IMR-90 (cell line): ENCODE measurements around the gene TBC1D3B. TPM values are rescaled to one million over a fixed set of nuclear protein-coding genes. Genes with fewer than 3 reads are reported as not detected.

Experiments
- ATAC-seq: fragments of 200-7000 bp; cut with Tn5 transposase; 2 replicates; pipeline ENCODE4 v1.9.1; 2020; ENCODE audit warnings: low read depth, mild to moderate bottlenecking, moderate library complexity
- BruUV-seq: library from RNA; stranded (reverse); fragments of 400-500 nt; replicated peaks from 2 replicates; lab custom pipeline; 2021; lab: Mats Ljungman, UMichigan
- CTCF ChIA-PET: fragments of 300-600 bp; formaldehyde crosslinking; extraction: SDS; loops from one replicate; lab custom pipeline; 2021; ENCODE audit warnings: antibody characterized with exemption; lab: Yijun Ruan, JAX
- POLR2A ChIA-PET: fragments of 300-600 bp; sonication (Branson Sonifier 250); formaldehyde crosslinking; loops from one replicate; lab custom pipeline; 2022; ENCODE audit warnings: antibody characterized with exemption; ENCODE audit not compliant: unreplicated experiment; lab: Charles Lee
- DNase-seq: peaks from one replicate; pipeline ENCODE4 v3.0.0; 2013
- H2AFZ ChIP-seq: replicated peaks from 2 replicates; pipeline ENCODE3; 2013; ENCODE audit warnings: low read length, mild to moderate bottlenecking; ENCODE audit not compliant: poor library complexity
- H2AK5ac ChIP-seq: 2 replicates; pipeline ENCODE4 v1.6.1; 2013; ENCODE audit warnings: low read depth, low read length, inconsistent platforms
- H2AK9ac ChIP-seq: replicated peaks from 2 replicates; pipeline ENCODE3; 2013; ENCODE audit warnings: mild to moderate bottlenecking, low read depth, low read length, moderate library complexity; ENCODE audit not compliant: poor library complexity
- H2BK120ac ChIP-seq: 2 replicates; pipeline ENCODE4 v1.6.1; 2013; ENCODE audit warnings: low read depth, low read length, inconsistent platforms
- H2BK15ac ChIP-seq: 3 replicates; pipeline ENCODE4 v1.6.1; 2013; ENCODE audit warnings: low read depth, low read length, inconsistent platforms
- H2BK20ac ChIP-seq: 2 replicates; pipeline ENCODE4 v1.6.1; 2013; ENCODE audit warnings: low read depth, mild to moderate bottlenecking, inconsistent platforms, low read length, moderate library complexity
- H2BK5ac ChIP-seq: 2 replicates; pipeline ENCODE4 v1.6.1; 2013; ENCODE audit warnings: mild to moderate bottlenecking, low read depth, low read length, inconsistent platforms; ENCODE audit not compliant: poor library complexity, severe bottlenecking
- H3K14ac ChIP-seq: replicated peaks from 2 replicates; pipeline ENCODE4 v1.6.1; 2013; ENCODE audit warnings: low read depth, low read length, inconsistent platforms
- H3K18ac ChIP-seq: 2 replicates; pipeline ENCODE4 v1.6.1; 2013; ENCODE audit warnings: low read depth, low read length, control low read depth
- H3K23ac ChIP-seq: 2 replicates; pipeline ENCODE4 v1.6.1; 2013; ENCODE audit warnings: low read depth, low read length, inconsistent platforms
- H3K27ac ChIP-seq: 2 replicates; pipeline ENCODE4 v1.5.1; 2013; ENCODE audit warnings: mild to moderate bottlenecking, control low read depth, low read length; ENCODE audit not compliant: insufficient read depth
- H3K27me3 ChIP-seq: 2 replicates; pipeline ENCODE4 v1.6.1; 2013; ENCODE audit warnings: low read length; ENCODE audit not compliant: control insufficient read depth, insufficient read depth
- H3K36me3 ChIP-seq: 2 replicates; pipeline ENCODE4 v1.6.1; 2013; ENCODE audit warnings: low read length, mixed read lengths; ENCODE audit not compliant: control insufficient read depth, insufficient read depth
- H3K4ac ChIP-seq: 2 replicates; pipeline ENCODE4 v1.6.1; 2013; ENCODE audit warnings: low read depth, low read length, inconsistent platforms
- H3K4me1 ChIP-seq: 2 replicates; pipeline ENCODE4 v1.6.1; 2013; ENCODE audit warnings: low read length, mixed read lengths; ENCODE audit not compliant: control insufficient read depth, insufficient read depth
- H3K4me2 ChIP-seq: 2 replicates; pipeline ENCODE4 v1.6.1; 2013; ENCODE audit warnings: low read depth, mild to moderate bottlenecking, control low read depth, low read length, moderate library complexity
- H3K4me3 ChIP-seq: 2 replicates; pipeline ENCODE4 v1.5.1; 2013; ENCODE audit warnings: low read depth, mild to moderate bottlenecking, control low read depth, low read length, moderate library complexity; ENCODE audit not compliant: insufficient read depth
- H3K56ac ChIP-seq: 2 replicates; pipeline ENCODE4 v1.6.1; 2013; ENCODE audit warnings: low read length, inconsistent platforms; ENCODE audit not compliant: insufficient read depth; ENCODE audit errors: extremely low read depth
- H3K79me1 ChIP-seq, 2 experiments: 2 replicates each; pipeline ENCODE4 v1.6.1; 2013; ENCODE audit warnings: low read length in 2 of 2, inconsistent platforms in 1 of 2, low read depth in 1 of 2
- H3K9ac ChIP-seq: 2 replicates; pipeline ENCODE4 v1.6.1; 2013; ENCODE audit warnings: low read depth, low read length, control low read depth
- H3K9me1 ChIP-seq: 2 replicates; pipeline ENCODE4 v1.6.1; 2013; ENCODE audit warnings: low read length, inconsistent platforms; ENCODE audit not compliant: insufficient read depth
- H3K9me3 ChIP-seq: 2 replicates; pipeline ENCODE4 v1.6.1; 2013; ENCODE audit warnings: low read length; ENCODE audit not compliant: control insufficient read depth, insufficient read depth
- H4K20me1 ChIP-seq: 2 replicates; pipeline ENCODE4 v1.6.1; 2013; ENCODE audit warnings: low read length, inconsistent platforms; ENCODE audit not compliant: insufficient read depth
- H4K5ac ChIP-seq: 2 replicates; pipeline ENCODE4 v1.6.1; 2013; ENCODE audit warnings: mild to moderate bottlenecking, low read depth, low read length, control low read depth
- H4K8ac ChIP-seq, 2 experiments: 2 replicates each; pipeline ENCODE4 v1.6.1; 2013; ENCODE audit warnings: low read depth in 2 of 2, low read length in 2 of 2, control low read depth in 1 of 2, inconsistent platforms in 1 of 2
- H4K91ac ChIP-seq: 2 replicates; pipeline ENCODE4 v1.6.1; 2013; ENCODE audit warnings: low read depth, low read length, inconsistent platforms; ENCODE audit not compliant: insufficient read depth
- BHLHE40 ChIP-seq: fragments of 150-350 bp; IDR thresholded peaks from 2 replicates; pipeline ENCODE4 v1.6.1; 2016; ENCODE audit warnings: mild to moderate bottlenecking, low read depth, low read length
- CEBPB ChIP-seq: IDR thresholded peaks from 2 replicates; pipeline ENCODE4 v1.6.1; 2012; ENCODE audit warnings: low read depth, low read length, improper control_type of control experiment
- CHD1 ChIP-seq: IDR thresholded peaks from 2 replicates; pipeline ENCODE4 v1.6.1; 2012; ENCODE audit warnings: low read depth, low read length, improper control_type of control experiment
- FOS ChIP-seq: fragments of 150-350 bp; IDR thresholded peaks from 2 replicates; pipeline ENCODE4 v1.6.1; 2016; ENCODE audit warnings: low read depth, low read length
- MAFK ChIP-seq: IDR thresholded peaks from 2 replicates; pipeline ENCODE4 v1.6.1; 2012; ENCODE audit warnings: low read depth, low read length, improper control_type of control experiment
- MAZ ChIP-seq: IDR thresholded peaks from 2 replicates; pipeline ENCODE4 v1.6.1; 2012; ENCODE audit warnings: low read depth, mild to moderate bottlenecking, low read length, improper control_type of control experiment, moderate library complexity, borderline replicate concordance
- NFE2L2 ChIP-seq: fragments of 150-350 bp; IDR thresholded peaks from 2 replicates; pipeline ENCODE4 v1.6.1; 2016; ENCODE audit warnings: low read depth, mild to moderate bottlenecking, low read length
- POLR2A ChIP-seq: IDR thresholded peaks from 2 replicates; pipeline ENCODE4 v1.6.1; 2012; ENCODE audit warnings: mild to moderate bottlenecking, low read depth, low read length
- RAD21 ChIP-seq: IDR thresholded peaks from 2 replicates; pipeline ENCODE4 v1.6.1; 2012; ENCODE audit warnings: low read length, improper control_type of control experiment
- RCOR1 ChIP-seq: IDR thresholded peaks from 2 replicates; pipeline ENCODE4 v1.6.1; 2012; ENCODE audit warnings: mild to moderate bottlenecking, low read length, improper control_type of control experiment; ENCODE audit not compliant: insufficient replicate concordance
- RFX5 ChIP-seq: IDR thresholded peaks from 2 replicates; pipeline ENCODE4 v1.8.0; 2012; ENCODE audit warnings: low read depth, mild to moderate bottlenecking, low read length, moderate library complexity
- SMC3 ChIP-seq: fragments of 150-350 bp; IDR thresholded peaks from 2 replicates; pipeline ENCODE4 v1.6.1; 2016; ENCODE audit warnings: low read depth, mild to moderate bottlenecking, antibody characterized with exemption, low read length, moderate library complexity
- WGBS, 2 experiments: methylation state at CpG; one replicate each; pipeline versions ENCODE4 v1.1.5 to v1.1.7; 2013; ENCODE audit warnings: missing lambda C conversion rate in 2 of 2; ENCODE audit not compliant: insufficient read length in 1 of 2; ENCODE audit errors: extremely low coverage in 2 of 2; 5-methylcytosine and 5-hydroxymethylcytosine counted together
- dilution Hi-C: fragments of 300-500 bp; cut with HindIII; formaldehyde crosslinking; loops from one replicate; pipeline ENCODE4 v1.14.3; 2018; ENCODE audit warnings: low sequenced_read_pairs; ENCODE audit not compliant: unreplicated experiment
- in situ Hi-C: fragments of 300-500 bp; cut with MboI; formaldehyde crosslinking; loops from 3 replicates; pipeline ENCODE4 v1.14.3; 2019; ENCODE audit warnings: low sequenced_read_pairs, inconsistent platforms, mixed read lengths
- intact Hi-C: fragments of 100-400 bp; cut with micrococcal nuclease; formaldehyde crosslinking; loops from 2 replicates; pipeline ENCODE4 v1.10.0; 2022
- polyA plus RNA-seq, 3 experiments: library from polyadenylated mRNA; depleted of rRNA; stranded (reverse); fragments of >200 nt; gene quantifications; 2 replicates each; pipeline ENCODE4 v1.2.3, GENCODE V29; 2012; ENCODE audit warnings: low replicate concordance in 1 of 3
- total RNA-seq: library from RNA; depleted of rRNA; stranded (reverse); fragments of >200 nt; gene quantifications from 2 replicates; pipeline ENCODE4 v1.2.3, GENCODE V29; 2012
- TF ChIP-seq, protein P1 (sequence below): fragments of 150-350 bp; IDR thresholded peaks from 2 replicates; pipeline ENCODE4 v1.6.1; 2016; ENCODE audit warnings: low read depth, mild to moderate bottlenecking, low read length, moderate library complexity, borderline replicate concordance
- TF ChIP-seq, protein P2 (sequence below): conservative IDR thresholded peaks from 2 replicates; pipeline ENCODE4 v1.5.1; 2012; ENCODE audit warnings: mild to moderate bottlenecking, low read depth, low read length, improper control_type of control experiment

The TBC1D3B gene
- total and polyA plus RNA-seq, 2 of the 4 experiments (the other 2 are of a cell fraction) = 0.94 TPM; not detected in 1

DNA sequence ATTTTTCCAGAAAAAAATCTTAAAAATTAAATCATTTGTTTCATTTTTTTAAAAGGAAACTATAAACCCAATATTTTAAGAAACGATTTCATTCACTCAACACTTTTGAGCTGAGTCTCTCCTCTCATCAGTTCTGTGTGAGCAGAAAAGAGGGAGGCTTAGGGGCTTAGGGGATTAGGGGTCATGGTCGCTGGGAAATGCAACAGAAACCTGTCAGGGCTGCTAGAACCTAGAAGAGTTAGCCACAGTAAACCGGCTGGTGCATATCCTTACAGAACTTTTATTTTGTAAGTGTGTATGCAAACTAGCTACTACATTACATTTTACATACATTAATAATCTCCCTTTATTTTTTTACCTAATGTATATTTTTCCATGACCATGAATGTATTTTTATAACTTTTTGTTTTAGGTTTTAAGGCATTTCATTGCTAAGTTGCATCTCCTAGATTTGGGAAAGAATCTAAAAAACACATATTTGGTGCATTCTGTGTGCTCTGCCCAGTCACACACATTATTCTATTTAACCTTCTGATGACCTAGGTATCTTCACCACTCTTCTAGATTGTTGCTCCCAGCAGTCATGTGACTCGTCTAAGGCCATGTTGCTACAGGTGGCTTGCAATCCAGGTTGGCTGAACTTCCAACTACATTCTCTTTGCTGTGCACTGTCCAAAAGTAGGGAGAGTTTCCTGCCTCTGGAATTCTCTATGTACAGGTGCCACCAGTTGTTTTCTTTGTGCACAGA is 24.4 kb downstream of the TBC1D3B start:
- Histone ChIP-seq H3K4me2 (no peak overlapping the region), H4K8ac (no peak overlapping the region), H2AFZ (no peak overlapping the region), H3K9ac (no peak overlapping the region), H2BK20ac (no peak overlapping the region), H3K9me3 (no peaks in the 10 kb centered on the region), H3K23ac (no peak overlapping the region), H3K4me3 (no peak overlapping the region), H2AK5ac (no peak overlapping the region), H2BK120ac (no peak overlapping the region), H3K4me1 (no peaks in the 10 kb centered on the region), H3K36me3 (no peaks in the 10 kb centered on the region), H3K9me1 (no peaks in the 10 kb centered on the region), H3K27ac (no peak overlapping the region), H4K5ac (no peak overlapping the region), H3K14ac (no peak overlapping the region), H3K56ac (no peak overlapping the region), H3K18ac (no peak overlapping the region), H2BK5ac (no peak overlapping the region), H2BK15ac (no peak overlapping the region), H3K4ac (no peak overlapping the region), H3K79me1 (no peaks in the 10 kb centered on the region), H4K20me1 (no peaks in the 10 kb centered on the region), H2AK9ac (no peak overlapping the region), H4K91ac (no peak overlapping the region), H3K27me3 (no peaks in the 10 kb centered on the region; the same call in 1 of the 2 replicates)
- ChIA-PET CTCF (interaction anchor here (1.1 kb wide), 1 partner anchor 183 kb away, joined by 3 read pairs; no protein-coding TSS in a partner anchor), POLR2A (no interaction called here)
- in situ Hi-C loops = no loop called here
- intact Hi-C loops = no loop called here
- WGBS, 2 experiments = no CpG with 5 or more reads among the region's 4 CpGs
- no TSS peak for BruUV-seq
- TF ChIP-seq MAZ (no peak), MAFK (no peak), NFE2L2 (no peak), FOS (no peak), BHLHE40 (no peak), CEBPB (no peak), CHD1 (no peak), RCOR1 (no peak), POLR2A (no peak), SMC3 (no peak), RAD21 (no peak), RFX5 (no peak)
- TF ChIP-seq, protein P1, sequence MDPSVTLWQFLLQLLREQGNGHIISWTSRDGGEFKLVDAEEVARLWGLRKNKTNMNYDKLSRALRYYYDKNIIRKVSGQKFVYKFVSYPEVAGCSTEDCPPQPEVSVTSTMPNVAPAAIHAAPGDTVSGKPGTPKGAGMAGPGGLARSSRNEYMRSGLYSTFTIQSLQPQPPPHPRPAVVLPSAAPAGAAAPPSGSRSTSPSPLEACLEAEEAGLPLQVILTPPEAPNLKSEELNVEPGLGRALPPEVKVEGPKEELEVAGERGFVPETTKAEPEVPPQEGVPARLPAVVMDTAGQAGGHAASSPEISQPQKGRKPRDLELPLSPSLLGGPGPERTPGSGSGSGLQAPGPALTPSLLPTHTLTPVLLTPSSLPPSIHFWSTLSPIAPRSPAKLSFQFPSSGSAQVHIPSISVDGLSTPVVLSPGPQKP = no peak
- TF ChIP-seq, protein P2, sequence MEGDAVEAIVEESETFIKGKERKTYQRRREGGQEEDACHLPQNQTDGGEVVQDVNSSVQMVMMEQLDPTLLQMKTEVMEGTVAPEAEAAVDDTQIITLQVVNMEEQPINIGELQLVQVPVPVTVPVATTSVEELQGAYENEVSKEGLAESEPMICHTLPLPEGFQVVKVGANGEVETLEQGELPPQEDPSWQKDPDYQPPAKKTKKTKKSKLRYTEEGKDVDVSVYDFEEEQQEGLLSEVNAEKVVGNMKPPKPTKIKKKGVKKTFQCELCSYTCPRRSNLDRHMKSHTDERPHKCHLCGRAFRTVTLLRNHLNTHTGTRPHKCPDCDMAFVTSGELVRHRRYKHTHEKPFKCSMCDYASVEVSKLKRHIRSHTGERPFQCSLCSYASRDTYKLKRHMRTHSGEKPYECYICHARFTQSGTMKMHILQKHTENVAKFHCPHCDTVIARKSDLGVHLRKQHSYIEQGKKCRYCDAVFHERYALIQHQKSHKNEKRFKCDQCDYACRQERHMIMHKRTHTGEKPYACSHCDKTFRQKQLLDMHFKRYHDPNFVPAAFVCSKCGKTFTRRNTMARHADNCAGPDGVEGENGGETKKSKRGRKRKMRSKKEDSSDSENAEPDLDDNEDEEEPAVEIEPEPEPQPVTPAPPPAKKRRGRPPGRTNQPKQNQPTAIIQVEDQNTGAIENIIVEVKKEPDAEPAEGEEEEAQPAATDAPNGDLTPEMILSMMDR = no peak
- DNase-seq (no peak), ATAC-seq (no peak)
- dilution Hi-C loops = no loop called here
